ENCODE results near the gene POTED.
"Not testable (repeated sequence)": the region's sequence is repeated elsewhere in the genome, so short reads cannot be mapped to it uniquely, and the experiment has no call there.

The POTED gene

DNA sequence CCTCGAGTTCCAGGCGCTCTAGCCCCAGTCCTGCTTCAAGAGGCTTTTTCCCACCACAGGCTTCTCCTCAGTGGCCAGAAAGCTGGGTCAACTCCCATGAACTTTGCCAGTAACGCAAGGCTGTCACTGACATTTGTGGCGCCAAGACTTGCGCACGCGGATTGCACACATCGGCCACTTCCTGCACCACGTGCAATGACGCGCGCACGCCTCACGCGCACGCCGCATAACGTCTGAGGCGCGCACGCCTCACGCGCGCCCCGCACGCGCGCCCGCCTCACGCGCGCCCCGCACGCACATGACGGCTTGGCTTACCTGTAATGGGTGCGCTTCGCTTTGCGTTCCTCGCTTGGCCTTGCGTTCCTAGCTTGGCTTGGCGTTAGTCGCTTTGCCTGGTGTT, at the start of gene POTED:
Gene POTED (plus strand): TSS at position 301 of the 400 bp plus-strand sequence. CDS start 452 bp downstream, outside the sequence.
- ATAC-seq, result not testable (repeated sequence)

GRCh38 chr21:13650101-13650500, 40.5 kb downstream of the POTED start:
- ATAC-seq, result not testable (repeated sequence)

- not testable (repeated sequence) for ATAC-seq
Observed at GRCh38 chr21:13651746-13652145, 42.2 kb downstream of the POTED start.
